ENCODE measurements around the gene PER1. TPM values are rescaled to one million over a fixed set of nuclear protein-coding genes. Genes with fewer than 3 reads are reported as not detected.

The PER1 gene
- total and polyA plus RNA-seq, 2 of the 8 experiments (the other 6 are each of a cell fraction or from before 2014, with no cell fraction given), result 9.6 to 38.0 TPM

GRCh38 chr17:8103549-8103948 lies 48.7 kb downstream of the PER1 start (continued):
- TF ChIP-seq RNF2 (IDR thresholded peaks at IDR 0.05; ENCODE audit: borderline replicate concordance, low read depth, low read length, missing control alignments, poor library complexity, severe bottlenecking), result no peak
- no peak for TF ChIP-seq KDM1A (IDR thresholded peaks at IDR 0.05; ENCODE audit: borderline replicate concordance, low read length)
- no peak for TF ChIP-seq EGR1 (IDR thresholded peaks at IDR 0.05; ENCODE audit: borderline replicate concordance, low read depth, low read length)
- no peak for TF ChIP-seq RFX5 (IDR thresholded peaks at IDR 0.05; ENCODE audit: borderline replicate concordance, low read depth, low read length)
- no peak for TF ChIP-seq GABPA (IDR thresholded peaks at IDR 0.05; ENCODE audit: borderline replicate concordance, insufficient read depth, low read length)
- TF ChIP-seq EZH2 (IDR thresholded peaks at IDR 0.05; ENCODE audit: low read depth, low read length, severe bottlenecking), result no peak

Measured in H1 (cell line).